GM12891 (cell line): ENCODE data around the gene TDRD12.

Experiments
- DNase-seq: peaks from one replicate; pipeline ENCODE4 v3.0.0; 2011; ENCODE audit warnings: low spot score; ENCODE audit not compliant: insufficient read length
- FAIRE-seq: peaks from 2 replicates; lab custom pipeline; 2011; peaks lifted over from hg19 to GRCh38; lab: Jason Lieb, UNC
- PAX5 ChIP-seq: IDR thresholded peaks from 2 replicates; pipeline ENCODE4 v1.6.1; 2011; ENCODE audit warnings: low read length, moderate library complexity, mild to moderate bottlenecking; ENCODE audit not compliant: insufficient read depth, severe bottlenecking
- POLR2A ChIP-seq: IDR thresholded peaks from 2 replicates; pipeline ENCODE4 v1.6.1; 2011; ENCODE audit warnings: low read depth, low read length, control low read depth
- POLR2AphosphoS5 ChIP-seq: IDR thresholded peaks from 2 replicates; pipeline ENCODE4 v1.6.1; 2011; ENCODE audit warnings: low read depth, low read length, control low read depth
- POU2F2 ChIP-seq: IDR thresholded peaks from 2 replicates; pipeline ENCODE4 v1.6.1; 2011; ENCODE audit warnings: low read depth, mild to moderate bottlenecking, control low read depth, low read length, moderate library complexity
- SPI1 ChIP-seq: IDR thresholded peaks from 2 replicates; pipeline ENCODE4 v1.6.1; 2011; ENCODE audit warnings: low read depth, low read length, control low read depth
- TAF1 ChIP-seq: IDR thresholded peaks from 2 replicates; pipeline ENCODE4 v1.6.1; 2011; ENCODE audit warnings: low read depth, low read length, control low read depth

Gene TDRD12

GRCh38 chr19:32676186-32676894 lies 43.2 kb upstream of the TDRD12 start:
- no peak for FAIRE-seq
- no peak for TF ChIP-seq SPI1
- TF ChIP-seq PAX5: no peak
- TF ChIP-seq POU2F2: no peak
- TF ChIP-seq POLR2AphosphoS5: no peak
- TF ChIP-seq POLR2A: no peak
- TF ChIP-seq TAF1: no peak
- no peak for DNase-seq

DNA sequence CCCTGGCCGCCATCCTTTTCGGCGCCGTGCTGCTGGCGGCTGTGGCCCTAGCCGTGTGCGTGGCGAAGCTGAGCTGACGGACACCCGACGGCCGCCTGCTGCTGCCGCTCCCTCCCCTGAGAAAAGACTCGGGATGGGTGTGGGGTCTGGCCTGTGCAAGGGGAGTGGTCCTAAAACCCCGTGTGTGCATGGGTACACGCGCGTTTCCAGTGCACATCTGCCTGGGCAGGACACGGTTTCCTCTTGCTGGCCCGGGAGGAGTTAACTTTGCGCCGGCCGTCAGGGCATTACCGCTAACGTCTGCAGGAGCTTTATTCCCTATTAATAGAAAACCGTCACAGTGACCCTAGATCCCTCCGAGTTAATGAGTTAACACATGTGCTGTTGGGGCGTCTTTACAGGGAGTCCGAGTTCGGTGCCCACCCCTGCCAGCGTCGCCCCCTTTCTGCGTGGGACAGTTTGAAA lies 42.6 kb upstream of the TDRD12 start:
- DNase-seq: no peak
- TF ChIP-seq SPI1: no peak
- FAIRE-seq: no peak

DNA sequence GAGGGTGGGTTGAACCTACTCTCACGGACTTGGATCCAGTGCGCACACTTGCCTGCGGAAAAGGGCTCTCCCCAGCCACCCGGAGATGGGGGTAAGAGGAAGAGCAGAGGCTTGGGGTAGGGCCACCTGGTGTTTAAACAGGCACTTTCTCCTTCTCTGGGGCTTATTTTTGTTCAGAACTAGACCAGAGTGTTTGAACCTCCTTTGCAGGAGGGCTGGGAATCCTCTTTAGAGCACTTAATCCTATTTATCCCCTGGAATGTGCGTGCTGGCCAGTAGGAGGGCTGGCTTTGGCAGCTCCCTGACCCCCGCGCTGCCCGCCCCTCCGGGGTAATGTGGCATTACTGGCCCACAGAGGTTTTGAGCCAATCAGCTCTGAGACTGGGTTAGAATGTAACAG lies 41.9 kb upstream of the TDRD12 start:
- FAIRE-seq: no peak
- TF ChIP-seq POLR2A (no peak), TAF1 (no peak), SPI1 (no peak), POLR2AphosphoS5 (no peak), POU2F2 (no peak)
- no peak for DNase-seq

DNA sequence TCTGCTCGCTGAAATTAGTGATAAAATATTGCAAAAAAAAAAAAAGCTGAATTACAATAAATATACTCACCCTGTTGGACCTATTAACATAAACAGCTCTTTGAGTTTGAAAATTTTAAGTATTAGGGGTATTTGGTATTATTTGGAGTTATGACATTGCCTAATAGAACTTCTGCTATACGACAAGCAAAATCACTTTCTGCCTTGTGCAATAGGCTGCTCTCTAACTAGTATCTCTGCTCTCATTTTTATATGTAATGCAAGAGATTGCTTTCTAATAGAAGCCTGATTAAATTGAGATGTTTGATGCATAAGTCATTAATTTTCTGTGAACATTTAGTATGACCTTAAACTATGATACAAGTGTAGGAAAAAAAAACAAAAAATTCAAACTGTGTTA lies 38.6 kb upstream of the TDRD12 start:
- DNase-seq (no peak), FAIRE-seq (no peak)
- TF ChIP-seq PAX5 (no peak), POLR2AphosphoS5 (no peak), POU2F2 (no peak), SPI1 (no peak), TAF1 (no peak), POLR2A (no peak)

DNA sequence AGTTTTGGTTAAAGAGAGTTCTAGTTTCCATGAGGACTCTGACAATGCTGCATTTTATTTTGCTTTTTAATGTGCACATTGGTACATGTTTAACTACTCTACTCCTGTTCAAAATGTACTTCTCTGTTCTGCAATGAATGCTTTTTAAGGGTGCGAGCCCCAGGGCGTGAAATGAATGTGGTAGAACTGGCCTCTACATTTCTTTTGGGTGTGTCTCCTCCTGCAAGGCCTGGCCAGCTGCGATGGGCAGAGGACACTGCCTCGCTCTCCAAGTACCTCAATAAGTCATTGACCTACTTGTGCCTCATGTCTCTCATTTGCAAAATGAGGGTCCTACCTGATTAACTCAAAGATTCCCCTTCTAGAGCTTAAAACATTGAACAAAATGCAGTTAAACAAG lies 37.2 kb upstream of the TDRD12 start:
- TF ChIP-seq POLR2AphosphoS5: no peak
- TF ChIP-seq PAX5: no peak
- TF ChIP-seq TAF1: no peak
- TF ChIP-seq POLR2A: no peak
- TF ChIP-seq POU2F2: no peak
- no peak for TF ChIP-seq SPI1
- FAIRE-seq: no peak

DNA sequence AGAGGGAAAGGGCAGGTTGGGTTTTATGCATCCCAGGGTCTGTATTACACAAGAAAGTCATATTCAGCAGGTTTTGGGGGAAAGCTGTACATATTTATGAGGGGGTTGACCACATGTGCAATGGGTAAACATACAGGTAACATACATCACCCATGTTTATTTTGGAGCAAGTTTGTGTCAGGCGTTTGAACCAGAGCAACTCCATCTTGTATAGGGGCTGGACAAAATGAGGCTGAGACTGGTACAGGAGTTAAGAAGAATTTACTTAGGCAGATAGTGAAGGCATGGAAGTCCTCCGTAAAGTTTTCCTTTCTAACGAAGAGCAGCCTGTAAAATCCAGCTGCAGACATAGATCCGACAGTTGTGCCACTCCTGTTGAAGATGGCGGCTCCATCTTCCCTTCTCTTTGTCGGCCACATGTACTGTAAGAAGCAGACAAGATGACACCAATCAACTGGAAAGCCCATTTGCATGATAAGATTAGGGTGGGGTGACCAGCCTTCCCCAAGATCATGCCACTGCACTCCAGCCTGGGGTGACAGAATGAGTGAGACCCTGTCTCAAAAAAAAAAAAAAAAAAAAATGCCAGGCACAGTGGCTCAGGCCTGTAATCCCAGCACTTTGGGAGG lies 32.6 kb upstream of the TDRD12 start:
- FAIRE-seq (no peak), DNase-seq (no peak)
- no peak for TF ChIP-seq POLR2AphosphoS5
- no peak for TF ChIP-seq TAF1
- TF ChIP-seq SPI1: no peak
- TF ChIP-seq POLR2A: no peak
- no peak for TF ChIP-seq PAX5
- TF ChIP-seq POU2F2: no peak

More for the DNA sequence above, 37.2 kb upstream of the TDRD12 start:
- DNase-seq: no peak

- TF ChIP-seq SPI1: no peak
- no peak for TF ChIP-seq POLR2AphosphoS5
- no peak for TF ChIP-seq POU2F2
- no peak for TF ChIP-seq PAX5
- no peak for TF ChIP-seq POLR2A
- no peak for TF ChIP-seq TAF1
- DNase-seq (no peak), FAIRE-seq (no peak)
Measured at GRCh38 chr19:32687681-32688080, 31.9 kb upstream of the TDRD12 start.

DNA sequence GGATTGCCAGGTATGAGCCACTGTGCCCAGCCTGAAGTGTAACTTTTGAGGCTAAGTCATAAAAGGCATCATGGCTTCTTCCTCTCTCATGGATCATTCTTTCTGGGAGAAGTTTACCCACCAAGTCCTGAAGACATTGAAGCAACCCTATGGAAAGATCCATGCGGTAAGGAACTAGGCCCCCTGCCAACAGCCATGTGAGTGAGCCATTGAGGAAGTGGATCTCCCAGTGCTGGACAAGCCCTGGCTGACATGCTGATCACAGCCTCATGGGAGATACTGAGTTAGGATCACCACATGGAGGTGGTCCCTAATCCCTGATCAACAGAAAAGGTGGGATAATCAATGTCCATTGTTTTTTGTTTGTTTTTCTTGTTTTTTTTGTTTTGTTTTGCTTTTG lies 31.3 kb upstream of the TDRD12 start:
- no peak for DNase-seq
- no peak for FAIRE-seq
- no peak for TF ChIP-seq POLR2AphosphoS5
- TF ChIP-seq TAF1: no peak
- no peak for TF ChIP-seq POU2F2
- TF ChIP-seq PAX5: no peak
- TF ChIP-seq POLR2A: no peak
- TF ChIP-seq SPI1: 0 out of 2 replicates have a peak, but pooled peaks have one; percentile 4

- FAIRE-seq: peak; percentile 65
- TF ChIP-seq SPI1: no peak
- TF ChIP-seq POU2F2: no peak
- peak; percentile 66 for TF ChIP-seq POLR2A
- no peak for TF ChIP-seq PAX5
- peak; percentile 84 for TF ChIP-seq POLR2AphosphoS5
- peak; percentile 71; the same call in 1 of the 2 replicates for TF ChIP-seq TAF1
- peak; percentile 79 for DNase-seq
Measured at GRCh38 chr19:32691291-32691951, 28.1 kb upstream of the TDRD12 start, which contains the start of gene NUDT19. NUDT19 (plus strand) TSS chr19:32691821; CDS start chr19:32691961, 140 bp downstream.
